ENCODE measurements around the gene MCMBP.
"Not testable (repeated sequence)": the region's sequence is repeated elsewhere in the genome, so short reads cannot be mapped to it uniquely, and the experiment has no call there.

Gene MCMBP

GRCh38 chr10:119892188-119893065 is 19.8 kb upstream of the MCMBP start, which contains the start of gene SEC23IP:
Gene SEC23IP, plus strand, starts transcription at chr10:119892730. Its CDS starts 53 bp downstream, at chr10:119892783.
- H3K9me3 Mint-ChIP-seq: peaks cover 7% of the 10 kb centered on the region
- peaks cover 39% of the 10 kb centered on the region for H3K36me3 Mint-ChIP-seq (ENCODE audit: low read depth)
- H3K27ac Mint-ChIP-seq: peak within 1 kb of the TSS; percentile 91
- peak within 1 kb of the TSS; percentile 98 for H3K4me3 Mint-ChIP-seq
- peaks cover 66% of the 10 kb centered on the region for H3K4me1 Mint-ChIP-seq (ENCODE audit: low read depth)
- intact Hi-C loops (cut with micrococcal nuclease): loop anchor here (1.0 kb wide), 1 partner anchor 19 kb away; no protein-coding TSS in a partner anchor
- H3K27me3 Mint-ChIP-seq: no peaks in the 10 kb centered on the region

DNA sequence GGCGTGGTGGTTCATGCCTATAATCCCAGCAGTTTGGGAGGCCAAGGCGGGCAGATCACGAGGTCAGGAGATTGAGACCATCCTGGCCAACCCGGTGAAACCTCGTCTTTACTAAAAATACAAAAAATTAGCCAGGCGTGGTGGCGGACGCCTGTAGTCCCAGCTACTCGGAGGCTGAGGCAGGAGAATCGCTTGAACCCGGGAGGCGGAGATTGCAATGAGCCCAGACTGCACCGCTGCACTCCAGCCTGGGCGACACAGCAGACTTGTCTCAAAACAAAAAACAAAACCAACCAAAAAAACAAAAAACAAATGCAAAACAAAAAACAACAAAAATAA is 19.2 kb upstream of the MCMBP start:
- intact Hi-C loops (cut with micrococcal nuclease): loop anchor here (1.0 kb wide), 1 partner anchor 19 kb away; no protein-coding TSS in a partner anchor
- H3K4me3 Mint-ChIP-seq: peak overlapping the region; percentile 98
- not testable (repeated sequence) for H3K9me3 Mint-ChIP-seq

GRCh38 chr10:119890307-119890706 is 17.7 kb upstream of the MCMBP start:
- Mint-ChIP-seq H3K4me1 (ENCODE audit: low read depth) (peaks cover 46% of the 10 kb centered on the region), H3K36me3 (ENCODE audit: low read depth) (peaks cover 23% of the 10 kb centered on the region)
- intact Hi-C loops (cut with micrococcal nuclease); H3K9me3 Mint-ChIP-seq; H3K27ac Mint-ChIP-seq; H3K4me3 Mint-ChIP-seq; H3K27me3 Mint-ChIP-seq: not testable (repeated sequence)

More for the DNA sequence above, 19.2 kb upstream of the MCMBP start:
- H3K27ac Mint-ChIP-seq: peak overlapping the region; percentile 91
- H3K36me3 Mint-ChIP-seq (ENCODE audit: low read depth): peaks cover 34% of the 10 kb centered on the region
- H3K4me1 Mint-ChIP-seq (ENCODE audit: low read depth): peaks cover 61% of the 10 kb centered on the region
- not testable (repeated sequence) for H3K27me3 Mint-ChIP-seq

- Mint-ChIP-seq H3K4me3 (peak overlapping the region; percentile 37), H3K4me1 (ENCODE audit: low read depth) (peaks cover 42% of the 10 kb centered on the region), H3K36me3 (ENCODE audit: low read depth) (peaks cover 12% of the 10 kb centered on the region), H3K27ac (peak overlapping the region; percentile 88)
- H3K9me3 Mint-ChIP-seq; intact Hi-C loops (cut with micrococcal nuclease); H3K27me3 Mint-ChIP-seq: not testable (repeated sequence)
Measured at GRCh38 chr10:119889201-119889600, 16.6 kb upstream of the MCMBP start.

- intact Hi-C loops (cut with micrococcal nuclease); H3K9me3 Mint-ChIP-seq; H3K27me3 Mint-ChIP-seq: not testable (repeated sequence)
- peaks cover 11% of the 10 kb centered on the region for H3K36me3 Mint-ChIP-seq (ENCODE audit: low read depth)
- peak overlapping the region; percentile 37 for H3K4me3 Mint-ChIP-seq
- H3K27ac Mint-ChIP-seq: peak overlapping the region; percentile 88
- H3K4me1 Mint-ChIP-seq (ENCODE audit: low read depth): peaks cover 40% of the 10 kb centered on the region
Measured at GRCh38 chr10:119888715-119889114, 16.1 kb upstream of the MCMBP start.

DNA sequence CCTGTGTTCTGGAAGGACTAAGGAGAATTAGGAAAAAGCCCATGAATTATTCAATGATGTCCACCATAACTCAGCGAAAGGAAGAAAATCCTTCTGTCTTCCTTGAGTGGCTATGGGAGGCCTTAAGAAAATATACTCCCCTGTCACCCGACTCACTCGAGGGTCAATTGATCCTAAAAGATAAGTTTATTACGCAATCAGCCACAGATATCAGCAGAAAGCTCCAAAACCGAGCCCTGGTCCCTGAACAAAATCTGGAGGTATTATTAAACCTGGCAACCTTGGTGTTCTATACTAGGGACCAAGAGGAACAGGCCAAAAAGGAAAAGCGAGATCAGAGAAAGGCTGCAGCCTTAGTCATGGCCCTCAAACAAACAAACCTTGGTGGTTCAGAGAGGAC is 13.4 kb upstream of the MCMBP start:
- H3K4me1 Mint-ChIP-seq (ENCODE audit: low read depth): peaks cover 37% of the 10 kb centered on the region
- H3K4me3 Mint-ChIP-seq; H3K36me3 Mint-ChIP-seq (ENCODE audit: low read depth); intact Hi-C loops (cut with micrococcal nuclease); H3K27ac Mint-ChIP-seq; H3K27me3 Mint-ChIP-seq; H3K9me3 Mint-ChIP-seq: not testable (repeated sequence)

DNA sequence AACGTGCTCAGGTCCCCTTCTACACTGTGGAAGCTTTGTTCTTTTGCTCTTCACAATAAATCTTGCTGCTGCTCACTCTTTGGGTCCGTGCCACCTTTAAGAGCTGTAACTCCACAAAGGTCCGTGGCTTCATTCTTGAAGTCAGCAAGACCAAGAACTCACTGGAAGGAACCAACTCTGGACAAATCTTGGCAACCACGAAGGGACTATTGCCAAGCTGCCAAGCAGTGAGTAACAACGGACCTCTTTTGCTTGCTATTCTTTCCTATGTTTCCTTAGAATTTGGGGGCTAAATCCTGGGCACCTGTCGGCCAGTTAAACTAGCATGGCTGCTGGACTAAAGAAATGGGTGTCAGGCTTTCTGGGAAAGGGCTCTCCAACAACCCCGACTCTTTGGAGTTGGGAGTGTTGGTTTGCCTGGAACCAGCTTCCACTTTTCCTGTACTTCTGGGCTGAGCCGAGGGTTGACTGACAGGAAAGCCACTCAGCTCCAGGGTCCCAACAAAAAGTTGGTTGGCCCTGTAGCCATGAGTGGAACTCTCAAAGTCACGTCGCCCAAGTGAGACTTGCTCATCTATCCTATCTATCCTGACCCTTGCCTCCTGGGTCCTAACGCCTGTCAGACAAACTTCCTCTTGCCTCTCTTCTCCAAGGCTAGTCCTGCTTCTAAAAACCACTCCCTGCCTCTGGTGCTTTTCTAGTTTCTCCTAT is 11.4 kb upstream of the MCMBP start:
- intact Hi-C loops (cut with micrococcal nuclease); H3K36me3 Mint-ChIP-seq (ENCODE audit: low read depth); H3K27ac Mint-ChIP-seq; H3K9me3 Mint-ChIP-seq; H3K4me3 Mint-ChIP-seq; H3K27me3 Mint-ChIP-seq: not testable (repeated sequence)
- peaks cover 19% of the 10 kb centered on the region for H3K4me1 Mint-ChIP-seq (ENCODE audit: low read depth)

- Mint-ChIP-seq H3K36me3 (ENCODE audit: low read depth) (no peaks in the 10 kb centered on the region), H3K27ac (no peak overlapping the region), H3K4me1 (ENCODE audit: low read depth) (peaks cover 8% of the 10 kb centered on the region), H3K9me3 (no peaks in the 10 kb centered on the region), H3K27me3 (no peaks in the 10 kb centered on the region), H3K4me3 (no peak overlapping the region)
- intact Hi-C loops (cut with micrococcal nuclease): no loop called here
Measured at GRCh38 chr10:119878524-119878923, 5.9 kb upstream of the MCMBP start.

GRCh38 chr10:119872860-119873681 is 428 bp upstream of the MCMBP start:
- Mint-ChIP-seq H3K36me3 (ENCODE audit: low read depth) (peaks cover 19% of the 10 kb centered on the region), H3K27ac (peak overlapping the region; percentile 94), H3K9me3 (no peaks in the 10 kb centered on the region), H3K27me3 (no peaks in the 10 kb centered on the region), H3K4me3 (peak overlapping the region; percentile 85), H3K4me1 (ENCODE audit: low read depth) (peaks cover 27% of the 10 kb centered on the region)
- intact Hi-C loops (cut with micrococcal nuclease): loop anchor here (1.0 kb wide), 1 partner anchor 19 kb away; the partner anchor contains the start of gene SEC23IP

GRCh38 chr10:119871881-119872609 is 598 bp downstream of the MCMBP start:
- Mint-ChIP-seq H3K4me1 (ENCODE audit: low read depth) (peaks cover 35% of the 10 kb centered on the region), H3K36me3 (ENCODE audit: low read depth) (peaks cover 19% of the 10 kb centered on the region), H3K27ac (peak overlapping the region; percentile 94), H3K27me3 (no peaks in the 10 kb centered on the region), H3K4me3 (peak overlapping the region; percentile 85), H3K9me3 (no peaks in the 10 kb centered on the region)
- intact Hi-C loops (cut with micrococcal nuclease): no loop called here

DNA sequence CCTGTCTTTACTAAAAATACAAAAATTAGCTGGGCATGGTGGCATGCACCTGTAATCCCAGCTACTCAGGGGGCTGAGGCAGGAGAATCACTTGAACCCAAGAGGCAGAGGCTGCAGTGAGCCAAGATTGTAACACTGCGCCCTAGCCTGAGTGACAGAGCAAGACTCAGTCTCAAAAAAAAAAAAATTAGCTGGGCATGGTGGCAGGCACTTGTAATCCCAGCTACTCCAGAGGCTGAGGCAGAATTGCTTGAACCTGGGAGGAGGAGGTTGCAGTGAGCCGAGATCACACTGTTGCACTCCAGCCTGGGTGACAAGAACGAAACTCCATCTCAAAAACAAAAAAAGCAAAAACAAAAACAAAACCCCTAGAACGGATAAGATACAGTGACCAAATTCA is 3.2 kb downstream of the MCMBP start:
- H3K36me3 Mint-ChIP-seq (ENCODE audit: low read depth): peaks cover 42% of the 10 kb centered on the region
- H3K27ac Mint-ChIP-seq, H3K4me3 Mint-ChIP-seq, H3K9me3 Mint-ChIP-seq, H3K27me3 Mint-ChIP-seq: not testable (repeated sequence)
- intact Hi-C loops (cut with micrococcal nuclease): loop anchor here (10.0 kb wide), 1 partner anchor 275 kb away; the partner anchor contains the start of gene TIAL1
- peaks cover 51% of the 10 kb centered on the region for H3K4me1 Mint-ChIP-seq (ENCODE audit: low read depth)

DNA sequence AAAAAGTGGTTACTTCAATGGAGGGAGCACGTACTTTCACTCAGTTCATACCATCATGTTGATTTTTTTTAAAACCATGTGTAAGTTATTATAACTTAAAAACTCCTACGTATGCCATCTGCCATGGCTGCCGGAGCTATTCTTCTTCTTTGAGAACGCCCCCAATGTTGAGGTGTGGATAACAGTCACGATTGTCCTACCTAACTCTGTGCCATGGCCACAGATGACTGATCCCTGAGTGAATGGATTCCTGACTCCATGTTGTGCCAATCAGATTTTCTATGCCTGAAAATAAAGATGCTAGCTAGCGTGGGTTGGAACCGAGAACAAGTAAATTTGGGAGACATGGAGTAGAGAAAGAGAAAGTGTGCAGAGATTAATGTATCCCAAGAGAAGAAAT is 5.3 kb downstream of the MCMBP start:
- no peaks in the 10 kb centered on the region for H3K27me3 Mint-ChIP-seq
- peaks cover 46% of the 10 kb centered on the region for H3K4me1 Mint-ChIP-seq (ENCODE audit: low read depth)
- no peak overlapping the region for H3K4me3 Mint-ChIP-seq
- H3K36me3 Mint-ChIP-seq (ENCODE audit: low read depth): peaks cover 44% of the 10 kb centered on the region
- peaks cover 15% of the 10 kb centered on the region for H3K9me3 Mint-ChIP-seq
- no peak overlapping the region for H3K27ac Mint-ChIP-seq
- intact Hi-C loops (cut with micrococcal nuclease): loop anchor here (10.0 kb wide), 1 partner anchor 273 kb away; the partner anchor contains the start of gene TIAL1

DNA sequence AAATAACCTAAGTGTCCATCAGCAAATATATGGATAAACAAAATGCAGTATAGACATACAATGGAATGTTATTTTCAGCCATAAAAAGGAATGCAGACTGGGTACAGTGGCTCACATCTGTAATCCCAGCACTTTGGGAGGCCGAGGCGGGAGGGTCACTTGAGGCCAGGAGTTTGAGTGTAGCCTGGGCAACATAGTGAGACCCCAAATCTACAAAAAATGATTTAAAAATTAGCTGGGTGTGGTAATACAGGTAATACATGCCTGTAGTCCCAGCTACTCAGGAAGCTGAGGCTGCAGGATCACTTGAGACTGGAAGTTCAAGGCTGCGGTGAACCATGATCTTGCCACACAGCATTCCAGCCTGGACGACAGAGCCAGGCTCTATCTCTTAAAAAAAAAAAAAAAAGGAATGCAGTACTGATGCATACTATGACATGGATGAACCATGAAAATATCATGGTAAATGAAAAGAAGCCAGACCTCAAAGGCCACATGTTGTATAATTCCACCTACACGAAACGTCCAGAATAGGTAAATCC is 6.9 kb downstream of the MCMBP start:
- H3K4me1 Mint-ChIP-seq (ENCODE audit: low read depth): peaks cover 48% of the 10 kb centered on the region
- no peak overlapping the region for H3K4me3 Mint-ChIP-seq
- peaks cover 15% of the 10 kb centered on the region for H3K9me3 Mint-ChIP-seq
- peaks cover 49% of the 10 kb centered on the region for H3K36me3 Mint-ChIP-seq (ENCODE audit: low read depth)
- H3K27me3 Mint-ChIP-seq: no peaks in the 10 kb centered on the region
- intact Hi-C loops (cut with micrococcal nuclease): loop anchor here (10.0 kb wide), 1 partner anchor 271 kb away; the partner anchor contains the start of gene TIAL1
- H3K27ac Mint-ChIP-seq: no peak overlapping the region
